GM23338 (cell line): ENCODE measurements around the gene COMMD8. TPM values are rescaled to one million over a fixed set of nuclear protein-coding genes. Genes with fewer than 3 reads are reported as not detected.

Experiments used
- ATAC-seq: fragments of 200-7000 bp; cut with Tn5 transposase; 3 replicates; pipeline ENCODE4 v1.9.1; 2020
- DNase-seq: peaks from one replicate; pipeline ENCODE4 v3.0.0-alpha.2; 2015; ENCODE audit warnings: low spot score
- H2AFZ ChIP-seq: fragments of 200-600 bp; sonication (generic); 2 replicates; pipeline ENCODE4 v1.8.0; 2016; ENCODE audit warnings: antibody characterized with exemption, mild to moderate bottlenecking, moderate library complexity
- H3F3A ChIP-seq: fragments of 200-600 bp; sonication (generic); replicated peaks from 2 replicates; pipeline ENCODE4 v1.8.0; 2017; ENCODE audit warnings: antibody characterized with exemption, mixed run types, low read depth
- H3K27ac ChIP-seq: fragments of 200-600 bp; sonication (generic); 2 replicates; pipeline ENCODE4 v1.6.1; 2016; ENCODE audit warnings: low read depth
- H3K27me3 ChIP-seq: fragments of 200-600 bp; sonication (generic); 2 replicates; pipeline ENCODE4 v1.8.0; 2016; ENCODE audit warnings: mild to moderate bottlenecking, mixed run types, moderate library complexity; ENCODE audit not compliant: insufficient read depth
- H3K36me3 ChIP-seq: fragments of 200-600 bp; sonication (generic); 2 replicates; pipeline ENCODE4 v1.8.0; 2016; ENCODE audit warnings: mild to moderate bottlenecking; ENCODE audit not compliant: insufficient read depth
- H3K4me1 ChIP-seq: fragments of 200-600 bp; sonication (generic); 2 replicates; pipeline ENCODE4 v1.8.0; 2016; ENCODE audit warnings: mild to moderate bottlenecking, moderate library complexity; ENCODE audit not compliant: insufficient read depth
- H3K4me2 ChIP-seq: fragments of 200-600 bp; sonication (generic); 2 replicates; pipeline ENCODE4 v1.7.1; 2017; ENCODE audit warnings: mixed run types
- H3K4me3 ChIP-seq: fragments of 200-600 bp; sonication (generic); 2 replicates; pipeline ENCODE4 v1.6.1; 2016; ENCODE audit warnings: mixed run types
- H3K79me2 ChIP-seq: fragments of 200-600 bp; sonication (generic); replicated peaks from 2 replicates; pipeline ENCODE4 v1.8.0; 2017; ENCODE audit warnings: mild to moderate bottlenecking; ENCODE audit not compliant: insufficient read depth
- H3K9me2 ChIP-seq: fragments of 200-600 bp; sonication (generic); 2 replicates; pipeline ENCODE4 v1.8.0; 2017; ENCODE audit not compliant: insufficient read depth
- H4K20me1 ChIP-seq: fragments of 200-600 bp; sonication (generic); replicated peaks from 2 replicates; pipeline ENCODE4 v1.8.0; 2017; ENCODE audit warnings: mild to moderate bottlenecking; ENCODE audit not compliant: insufficient read depth
- H3K27ac Mint-ChIP-seq: 2 replicates; pipeline ENCODE4 v1.8.0; 2020; ENCODE audit warnings: inconsistent platforms, mild to moderate bottlenecking, moderate library complexity, mixed read lengths
- H3K27me3 Mint-ChIP-seq: 3 replicates; pipeline ENCODE4 v1.8.0; 2022; ENCODE audit warnings: low read depth, mild to moderate bottlenecking, moderate library complexity, mixed read lengths, inconsistent platforms; ENCODE audit not compliant: insufficient read depth, poor library complexity
- H3K36me3 Mint-ChIP-seq: 3 replicates; pipeline ENCODE4 v1.8.0; 2021; ENCODE audit warnings: low read depth, mild to moderate bottlenecking, inconsistent platforms, moderate library complexity, mixed read lengths
- H3K4me1 Mint-ChIP-seq: 3 replicates; pipeline ENCODE4 v1.8.0; 2020; ENCODE audit warnings: mild to moderate bottlenecking, inconsistent platforms, mixed read lengths
- H3K4me3 Mint-ChIP-seq: 3 replicates; pipeline ENCODE4 v1.8.0; 2021; ENCODE audit warnings: moderate library complexity, mild to moderate bottlenecking, inconsistent platforms, mixed read lengths
- H3K9me3 Mint-ChIP-seq: 3 replicates; pipeline ENCODE4 v1.8.0; 2020; ENCODE audit warnings: moderate library complexity, mild to moderate bottlenecking, inconsistent platforms, mixed read lengths
- CREB1 ChIP-seq: fragments of 250-450 bp; sonication (Bioruptor Pico); IDR thresholded peaks from 2 replicates; pipeline ENCODE4 v1.5.0; 2020; ENCODE audit warnings: low read depth, mild to moderate bottlenecking, moderate library complexity
- EZH2 ChIP-seq: fragments of 200-600 bp; sonication (generic); IDR thresholded peaks from one replicate; pipeline ENCODE4 v1.8.0; 2017; ENCODE audit warnings: antibody characterized with exemption, mild to moderate bottlenecking, low read depth; ENCODE audit not compliant: unreplicated experiment
- EZH2phosphoT487 ChIP-seq: fragments of 200-600 bp; sonication (generic); IDR thresholded peaks from one replicate; pipeline ENCODE4 v1.8.1; 2018; ENCODE audit warnings: antibody characterized with exemption; ENCODE audit not compliant: unreplicated experiment
- NANOG ChIP-seq: IDR thresholded peaks from 2 replicates; pipeline ENCODE4 v1.6.1; 2016; ENCODE audit warnings: antibody characterized with exemption, borderline replicate concordance
- POLR2AphosphoS5 ChIP-seq: IDR thresholded peaks from 2 replicates; pipeline ENCODE4 v1.6.1; 2016; ENCODE audit warnings: antibody characterized with exemption, low read depth
- ZNF114 ChIP-seq: fragments of 250-450 bp; sonication (Bioruptor Pico); IDR thresholded peaks from 2 replicates; pipeline ENCODE4 v1.5.0; 2020; ENCODE audit warnings: mild to moderate bottlenecking, moderate library complexity
- ZNF331 ChIP-seq: fragments of 250-450 bp; sonication (Bioruptor Pico); IDR thresholded peaks from 2 replicates; pipeline ENCODE4 v1.5.0; 2020; ENCODE audit warnings: low read depth, mild to moderate bottlenecking, moderate library complexity
- polyA plus RNA-seq: library from polyadenylated mRNA; unstranded; fragments of >200 nt; fragmentation: Nextera tagmentation; extraction: Ambion mirVana; gene quantifications from 2 replicates; pipeline ENCODE4 v1.2.1, GENCODE V29; 2016
- total RNA-seq: library from RNA; depleted of rRNA; stranded (reverse); fragments of >200 nt; shearing (Covaris generic); gene quantifications from 2 replicates; pipeline ENCODE4 v1.2.3, GENCODE V29; 2014
- TF ChIP-seq, protein P1 (sequence below): fragments of 250-450 bp; sonication (Bioruptor Pico); IDR thresholded peaks from 2 replicates; pipeline ENCODE4 v1.5.0; 2020; ENCODE audit warnings: mild to moderate bottlenecking, moderate library complexity
- TF ChIP-seq, protein P2 (sequence below), 2 experiments: fragments of 200-600 bp in 1 of 2; sonication (generic) in 1 of 2; conservative IDR thresholded peaks; 2 replicates each; pipeline versions ENCODE4 v1.5.1 to v1.6.1; 2016 to 2017; ENCODE audit warnings: antibody characterized with exemption in 2 of 2, low read depth in 2 of 2, mild to moderate bottlenecking in 2 of 2, moderate library complexity in 1 of 2
- TF ChIP-seq, protein P3 (sequence below): IDR thresholded peaks from 2 replicates; pipeline ENCODE4 v1.6.1; 2016; ENCODE audit warnings: antibody characterized with exemption

Gene COMMD8
- total and polyA plus RNA-seq, 2 experiments from 2014 or later = 8.4 to 20.6 TPM

DNA sequence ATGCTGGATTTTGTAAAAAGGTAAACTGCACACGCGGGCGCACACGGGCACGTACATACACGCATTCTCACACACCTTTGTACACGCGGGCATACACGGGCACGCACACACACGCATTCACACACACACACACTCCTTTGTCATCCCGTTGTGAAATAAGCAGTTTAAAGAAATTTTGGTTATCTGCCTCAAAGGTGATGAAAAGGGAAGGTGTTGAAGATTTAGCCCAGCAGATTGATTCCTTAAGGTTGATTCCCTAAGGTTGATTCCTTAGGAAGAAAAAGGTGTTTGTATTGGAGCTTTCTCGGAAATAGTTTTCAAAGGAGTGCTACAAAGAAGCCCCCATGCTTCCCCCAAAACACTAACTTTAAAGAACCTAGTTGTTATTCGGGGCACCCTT lies 22.3 kb upstream of the COMMD8 start:
- Histone ChIP-seq H3F3A (no peaks in the 10 kb centered on the region), H3K9me2 (no peaks in the 10 kb centered on the region), H3K27me3 (no peaks in the 10 kb centered on the region), H2AFZ (peak overlapping the region; percentile 91), H3K79me2 (no peaks in the 10 kb centered on the region), H4K20me1 (no peaks in the 10 kb centered on the region), H3K27ac (peak overlapping the region; percentile 75; the same call in 1 of the 2 replicates), H3K4me3 (peak overlapping the region; percentile 59), H3K36me3 (no peaks in the 10 kb centered on the region), H3K4me2 (peak overlapping the region; percentile 82), H3K4me1 (no peaks in the 10 kb centered on the region; the same call in 1 of the 2 replicates)
- peaks cover 14% of the 10 kb centered on the region; the same call in 2 of the 3 replicates for H3K4me1 Mint-ChIP-seq
- H3K9me3 Mint-ChIP-seq = no peaks in the 10 kb centered on the region
- DNase-seq (no peak), ATAC-seq (no peak)
- H3K4me3 Mint-ChIP-seq = peak overlapping the region; percentile 89
- H3K27ac Mint-ChIP-seq = peak overlapping the region; percentile 81; the same call in 1 of the 2 replicates
- no peaks in the 10 kb centered on the region for H3K36me3 Mint-ChIP-seq
- H3K27me3 Mint-ChIP-seq = peaks cover 7% of the 10 kb centered on the region
- no peak for TF ChIP-seq ZNF331
- no peak for TF ChIP-seq NANOG
- TF ChIP-seq EZH2 = no peak
- no peak for TF ChIP-seq EZH2phosphoT487
- TF ChIP-seq CREB1 (CRISPR knock-in tag) = no peak

DNA sequence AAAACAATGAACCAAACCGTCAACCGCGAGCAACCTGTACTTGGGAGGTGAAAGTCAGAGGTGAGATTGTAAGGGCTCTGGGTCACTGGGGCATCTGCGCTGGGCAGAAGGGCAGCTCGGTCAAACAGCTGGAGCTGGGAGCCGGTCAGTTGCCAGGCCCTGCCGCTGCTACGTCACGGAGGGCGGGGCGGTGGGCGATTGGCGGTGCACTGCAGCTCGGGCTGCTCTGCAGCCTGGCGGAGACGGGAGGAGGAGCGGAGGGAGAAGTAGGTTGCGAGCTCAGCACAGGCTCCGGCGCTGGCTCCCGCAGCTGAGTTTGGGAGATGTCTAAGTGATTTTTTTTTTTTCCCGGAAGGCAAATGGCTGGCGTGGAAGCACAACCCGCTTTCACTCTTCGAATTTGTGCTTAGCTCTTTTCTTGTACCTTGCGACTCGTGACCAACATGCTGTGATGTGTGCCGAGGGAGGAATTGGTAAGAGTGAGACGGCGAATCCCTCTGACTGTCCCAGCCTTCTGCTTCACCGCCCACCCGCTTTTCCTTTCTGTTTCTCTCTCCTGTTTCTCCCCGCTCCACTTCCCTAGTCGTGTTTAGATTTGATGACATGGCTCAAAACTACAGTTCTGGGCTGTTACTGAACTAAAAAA lies 21.7 kb upstream of the COMMD8 start, which contains the start of gene ATP10D:
Gene ATP10D, plus strand, starts transcription at position 229 of the 646 bp plus-strand sequence. CDS start 27,266 bp downstream, outside the sequence.
- H3K27ac Mint-ChIP-seq = peak within 1 kb of the TSS; percentile 81
- DNase-seq (peak; percentile 94), ATAC-seq (peak; percentile 100)
- H3K4me1 Mint-ChIP-seq = peaks cover 14% of the 10 kb centered on the region; the same call in 2 of the 3 replicates
- Histone ChIP-seq H3K4me2 (peak within 1 kb of the TSS; percentile 82), H3K79me2 (no peaks in the 10 kb centered on the region), H3K27ac (peak within 1 kb of the TSS; percentile 75; the same call in 1 of the 2 replicates), H3F3A (no peaks in the 10 kb centered on the region), H4K20me1 (no peaks in the 10 kb centered on the region), H3K36me3 (no peaks in the 10 kb centered on the region), H3K4me1 (no peaks in the 10 kb centered on the region; the same call in 1 of the 2 replicates), H3K9me2 (no peaks in the 10 kb centered on the region), H2AFZ (peak within 1 kb of the TSS; percentile 91), H3K4me3 (peak within 1 kb of the TSS; percentile 59), H3K27me3 (no peaks in the 10 kb centered on the region)
- H3K9me3 Mint-ChIP-seq = no peaks in the 10 kb centered on the region
- peaks cover 7% of the 10 kb centered on the region for H3K27me3 Mint-ChIP-seq
- no peaks in the 10 kb centered on the region for H3K36me3 Mint-ChIP-seq
- H3K4me3 Mint-ChIP-seq = peak within 1 kb of the TSS; percentile 89
- TF ChIP-seq POLR2AphosphoS5 (peak; percentile 80), ZNF331 (no peak), EZH2 (no peak), ZNF114 (CRISPR knock-in tag) (no peak), CREB1 (CRISPR knock-in tag) (peak; percentile 90), EZH2phosphoT487 (no peak)
- TF ChIP-seq, protein P1, sequence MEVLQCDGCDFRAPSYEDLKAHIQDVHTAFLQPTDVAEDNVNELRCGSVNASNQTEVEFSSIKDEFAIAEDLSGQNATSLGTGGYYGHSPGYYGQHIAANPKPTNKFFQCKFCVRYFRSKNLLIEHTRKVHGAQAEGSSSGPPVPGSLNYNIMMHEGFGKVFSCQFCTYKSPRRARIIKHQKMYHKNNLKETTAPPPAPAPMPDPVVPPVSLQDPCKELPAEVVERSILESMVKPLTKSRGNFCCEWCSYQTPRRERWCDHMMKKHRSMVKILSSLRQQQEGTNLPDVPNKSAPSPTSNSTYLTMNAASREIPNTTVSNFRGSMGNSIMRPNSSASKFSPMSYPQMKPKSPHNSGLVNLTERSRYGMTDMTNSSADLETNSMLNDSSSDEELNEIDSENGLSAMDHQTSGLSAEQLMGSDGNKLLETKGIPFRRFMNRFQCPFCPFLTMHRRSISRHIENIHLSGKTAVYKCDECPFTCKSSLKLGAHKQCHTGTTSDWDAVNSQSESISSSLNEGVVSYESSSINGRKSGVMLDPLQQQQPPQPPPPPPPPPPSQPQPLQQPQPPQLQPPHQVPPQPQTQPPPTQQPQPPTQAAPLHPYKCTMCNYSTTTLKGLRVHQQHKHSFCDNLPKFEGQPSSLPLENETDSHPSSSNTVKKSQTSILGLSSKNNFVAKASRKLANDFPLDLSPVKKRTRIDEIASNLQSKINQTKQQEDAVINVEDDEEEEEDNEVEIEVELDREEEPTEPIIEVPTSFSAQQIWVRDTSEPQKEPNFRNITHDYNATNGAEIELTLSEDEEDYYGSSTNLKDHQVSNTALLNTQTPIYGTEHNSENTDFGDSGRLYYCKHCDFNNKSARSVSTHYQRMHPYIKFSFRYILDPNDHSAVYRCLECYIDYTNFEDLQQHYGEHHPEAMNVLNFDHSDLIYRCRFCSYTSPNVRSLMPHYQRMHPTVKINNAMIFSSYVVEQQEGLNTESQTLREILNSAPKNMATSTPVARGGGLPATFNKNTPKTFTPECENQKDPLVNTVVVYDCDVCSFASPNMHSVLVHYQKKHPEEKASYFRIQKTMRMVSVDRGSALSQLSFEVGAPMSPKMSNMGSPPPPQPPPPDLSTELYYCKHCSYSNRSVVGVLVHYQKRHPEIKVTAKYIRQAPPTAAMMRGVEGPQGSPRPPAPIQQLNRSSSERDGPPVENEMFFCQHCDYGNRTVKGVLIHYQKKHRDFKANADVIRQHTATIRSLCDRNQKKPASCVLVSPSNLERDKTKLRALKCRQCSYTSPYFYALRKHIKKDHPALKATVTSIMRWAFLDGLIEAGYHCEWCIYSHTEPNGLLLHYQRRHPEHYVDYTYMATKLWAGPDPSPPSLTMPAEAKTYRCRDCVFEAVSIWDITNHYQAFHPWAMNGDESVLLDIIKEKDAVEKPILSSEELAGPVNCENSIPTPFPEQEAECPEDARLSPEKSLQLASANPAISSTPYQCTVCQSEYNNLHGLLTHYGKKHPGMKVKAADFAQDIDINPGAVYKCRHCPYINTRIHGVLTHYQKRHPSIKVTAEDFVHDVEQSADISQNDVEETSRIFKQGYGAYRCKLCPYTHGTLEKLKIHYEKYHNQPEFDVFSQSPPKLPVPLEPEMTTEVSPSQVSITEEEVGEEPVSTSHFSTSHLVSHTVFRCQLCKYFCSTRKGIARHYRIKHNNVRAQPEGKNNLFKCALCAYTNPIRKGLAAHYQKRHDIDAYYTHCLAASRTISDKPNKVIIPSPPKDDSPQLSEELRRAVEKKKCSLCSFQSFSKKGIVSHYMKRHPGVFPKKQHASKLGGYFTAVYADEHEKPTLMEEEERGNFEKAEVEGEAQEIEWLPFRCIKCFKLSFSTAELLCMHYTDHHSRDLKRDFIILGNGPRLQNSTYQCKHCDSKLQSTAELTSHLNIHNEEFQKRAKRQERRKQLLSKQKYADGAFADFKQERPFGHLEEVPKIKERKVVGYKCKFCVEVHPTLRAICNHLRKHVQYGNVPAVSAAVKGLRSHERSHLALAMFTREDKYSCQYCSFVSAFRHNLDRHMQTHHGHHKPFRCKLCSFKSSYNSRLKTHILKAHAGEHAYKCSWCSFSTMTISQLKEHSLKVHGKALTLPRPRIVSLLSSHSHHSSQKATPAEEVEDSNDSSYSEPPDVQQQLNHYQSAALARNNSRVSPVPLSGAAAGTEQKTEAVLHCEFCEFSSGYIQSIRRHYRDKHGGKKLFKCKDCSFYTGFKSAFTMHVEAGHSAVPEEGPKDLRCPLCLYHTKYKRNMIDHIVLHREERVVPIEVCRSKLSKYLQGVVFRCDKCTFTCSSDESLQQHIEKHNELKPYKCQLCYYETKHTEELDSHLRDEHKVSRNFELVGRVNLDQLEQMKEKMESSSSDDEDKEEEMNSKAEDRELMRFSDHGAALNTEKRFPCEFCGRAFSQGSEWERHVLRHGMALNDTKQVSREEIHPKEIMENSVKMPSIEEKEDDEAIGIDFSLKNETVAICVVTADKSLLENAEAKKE = no peak
- TF ChIP-seq, protein P2, sequence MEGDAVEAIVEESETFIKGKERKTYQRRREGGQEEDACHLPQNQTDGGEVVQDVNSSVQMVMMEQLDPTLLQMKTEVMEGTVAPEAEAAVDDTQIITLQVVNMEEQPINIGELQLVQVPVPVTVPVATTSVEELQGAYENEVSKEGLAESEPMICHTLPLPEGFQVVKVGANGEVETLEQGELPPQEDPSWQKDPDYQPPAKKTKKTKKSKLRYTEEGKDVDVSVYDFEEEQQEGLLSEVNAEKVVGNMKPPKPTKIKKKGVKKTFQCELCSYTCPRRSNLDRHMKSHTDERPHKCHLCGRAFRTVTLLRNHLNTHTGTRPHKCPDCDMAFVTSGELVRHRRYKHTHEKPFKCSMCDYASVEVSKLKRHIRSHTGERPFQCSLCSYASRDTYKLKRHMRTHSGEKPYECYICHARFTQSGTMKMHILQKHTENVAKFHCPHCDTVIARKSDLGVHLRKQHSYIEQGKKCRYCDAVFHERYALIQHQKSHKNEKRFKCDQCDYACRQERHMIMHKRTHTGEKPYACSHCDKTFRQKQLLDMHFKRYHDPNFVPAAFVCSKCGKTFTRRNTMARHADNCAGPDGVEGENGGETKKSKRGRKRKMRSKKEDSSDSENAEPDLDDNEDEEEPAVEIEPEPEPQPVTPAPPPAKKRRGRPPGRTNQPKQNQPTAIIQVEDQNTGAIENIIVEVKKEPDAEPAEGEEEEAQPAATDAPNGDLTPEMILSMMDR (conservative IDR thresholded peaks at IDR 0.05; ENCODE audit: low read depth in 2 of 2) = no peak
- TF ChIP-seq, protein P3, sequence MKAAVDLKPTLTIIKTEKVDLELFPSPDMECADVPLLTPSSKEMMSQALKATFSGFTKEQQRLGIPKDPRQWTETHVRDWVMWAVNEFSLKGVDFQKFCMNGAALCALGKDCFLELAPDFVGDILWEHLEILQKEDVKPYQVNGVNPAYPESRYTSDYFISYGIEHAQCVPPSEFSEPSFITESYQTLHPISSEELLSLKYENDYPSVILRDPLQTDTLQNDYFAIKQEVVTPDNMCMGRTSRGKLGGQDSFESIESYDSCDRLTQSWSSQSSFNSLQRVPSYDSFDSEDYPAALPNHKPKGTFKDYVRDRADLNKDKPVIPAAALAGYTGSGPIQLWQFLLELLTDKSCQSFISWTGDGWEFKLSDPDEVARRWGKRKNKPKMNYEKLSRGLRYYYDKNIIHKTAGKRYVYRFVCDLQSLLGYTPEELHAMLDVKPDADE = no peak
